Hepatocyte (in vitro differentiated cells): Measurements from ENCODE around the gene CNBD2.
"Not testable (repeated sequence)": the region's sequence is repeated elsewhere in the genome, so short reads cannot be mapped to it uniquely, and the experiment has no call there.

Source experiments
- EZH2phosphoT487 ChIP-seq: fragments of 200-600 bp; sonication (generic); IDR thresholded peaks from one replicate; pipeline ENCODE4 v1.6.1; 2018; ENCODE audit warnings: antibody characterized with exemption, mild to moderate bottlenecking, low read depth, moderate library complexity; ENCODE audit not compliant: unreplicated experiment, severe bottlenecking
- TF ChIP-seq, protein P1 (sequence below): fragments of 200-600 bp; sonication (generic); IDR thresholded peaks from 2 replicates; pipeline ENCODE4 v1.5.1; 2016; ENCODE audit warnings: antibody characterized with exemption, mild to moderate bottlenecking; ENCODE audit not compliant: poor library complexity

DNA sequence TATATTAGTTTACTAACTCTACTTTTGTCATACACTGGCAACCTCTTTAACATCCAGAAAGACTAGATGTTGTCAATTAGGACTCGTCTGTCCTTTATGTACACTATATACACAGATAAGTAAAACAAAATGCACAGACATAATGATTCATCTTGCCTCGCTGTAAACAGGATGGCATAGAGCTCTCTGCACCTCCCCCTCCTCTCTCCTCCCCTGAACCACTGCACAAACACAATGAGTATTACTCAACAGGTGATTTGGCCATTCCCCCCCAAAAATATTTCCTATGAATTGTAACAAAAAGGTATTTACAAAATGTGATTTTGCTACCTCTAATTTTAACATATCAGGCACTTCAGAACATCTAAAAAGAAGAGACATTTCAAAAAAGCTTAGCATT lies 81.0 kb downstream of the CNBD2 start:
- TF ChIP-seq, protein P1, sequence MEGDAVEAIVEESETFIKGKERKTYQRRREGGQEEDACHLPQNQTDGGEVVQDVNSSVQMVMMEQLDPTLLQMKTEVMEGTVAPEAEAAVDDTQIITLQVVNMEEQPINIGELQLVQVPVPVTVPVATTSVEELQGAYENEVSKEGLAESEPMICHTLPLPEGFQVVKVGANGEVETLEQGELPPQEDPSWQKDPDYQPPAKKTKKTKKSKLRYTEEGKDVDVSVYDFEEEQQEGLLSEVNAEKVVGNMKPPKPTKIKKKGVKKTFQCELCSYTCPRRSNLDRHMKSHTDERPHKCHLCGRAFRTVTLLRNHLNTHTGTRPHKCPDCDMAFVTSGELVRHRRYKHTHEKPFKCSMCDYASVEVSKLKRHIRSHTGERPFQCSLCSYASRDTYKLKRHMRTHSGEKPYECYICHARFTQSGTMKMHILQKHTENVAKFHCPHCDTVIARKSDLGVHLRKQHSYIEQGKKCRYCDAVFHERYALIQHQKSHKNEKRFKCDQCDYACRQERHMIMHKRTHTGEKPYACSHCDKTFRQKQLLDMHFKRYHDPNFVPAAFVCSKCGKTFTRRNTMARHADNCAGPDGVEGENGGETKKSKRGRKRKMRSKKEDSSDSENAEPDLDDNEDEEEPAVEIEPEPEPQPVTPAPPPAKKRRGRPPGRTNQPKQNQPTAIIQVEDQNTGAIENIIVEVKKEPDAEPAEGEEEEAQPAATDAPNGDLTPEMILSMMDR, result not testable (repeated sequence)
- not testable (repeated sequence) for TF ChIP-seq EZH2phosphoT487
